ENCODE data around the gene RAPGEF1. TPM values are rescaled to one million over a fixed set of nuclear protein-coding genes. Genes with fewer than 3 reads are reported as not detected.
A peak's percentile ranks its signal among the peaks of the same experiment; 100 is the strongest.

Gene RAPGEF1
- total and polyA plus RNA-seq, 9 of the 15 experiments (the other 6 are each of a cell fraction or from before 2014, with no cell fraction given) = 0.06 to 44.1 (median 19.9) TPM

DNA sequence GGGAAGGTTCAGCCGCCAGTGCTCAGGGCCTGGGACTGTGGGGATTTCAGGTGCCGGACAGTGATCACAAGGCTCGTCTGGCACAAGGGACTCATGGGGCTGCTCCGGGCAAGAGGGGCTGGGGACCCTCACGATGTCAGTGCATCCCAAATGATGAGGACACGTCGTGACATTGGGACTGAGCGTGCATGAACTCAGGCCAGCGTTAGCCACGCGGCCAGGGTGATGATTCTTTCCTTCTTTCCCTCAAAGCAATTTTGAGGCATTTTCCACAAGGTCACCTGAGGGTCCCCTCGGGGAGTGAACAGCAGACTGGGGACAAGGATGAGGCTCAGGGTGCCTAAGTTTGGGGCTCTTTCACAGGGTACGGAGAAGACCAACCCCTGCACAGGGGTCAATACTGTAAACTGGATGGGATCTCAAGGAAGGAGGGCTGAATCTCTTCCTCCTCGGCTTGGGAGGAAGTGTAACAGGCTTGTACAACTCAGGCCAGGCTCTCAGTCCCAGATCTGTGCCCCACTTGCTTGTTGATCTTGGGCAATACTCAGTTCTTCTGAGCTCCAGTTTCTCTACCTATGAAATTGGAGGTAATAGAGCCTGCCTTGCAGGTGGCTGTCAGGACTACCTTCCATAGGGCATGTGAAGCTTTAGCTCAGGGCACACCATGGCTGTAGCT, 116.1 kb downstream of the RAPGEF1 start:
- no TSS peak for BruUV-seq (replicated peaks)
- in situ Hi-C loops (cut with MboI) (no loop called here), intact Hi-C loops (cut with micrococcal nuclease) (no loop called here)
- Histone ChIP-seq H4K20me1 (replicated peaks; ENCODE audit: control insufficient read depth, insufficient read depth, low read length) (no peaks in the 10 kb centered on the region), H3K9me1 (ENCODE audit: control insufficient read depth, insufficient read depth, low read length) (no peaks in the 10 kb centered on the region), H3K36me3 (ENCODE audit: control insufficient read depth, insufficient read depth, low read length) (peaks cover 56% of the 10 kb centered on the region), H3K4me3 (no peak overlapping the region), H3K27me3 (ENCODE audit: control insufficient read depth in 2 of 2, insufficient read depth in 2 of 2, low read length in 2 of 2) (no peaks in the 10 kb centered on the region), H2AFZ (ENCODE audit: low read depth, low read length) (no peak overlapping the region), H3K4me1 (replicated peaks in 1 of 2; ENCODE audit: control insufficient read depth in 2 of 2, insufficient read depth in 2 of 2, low read length in 2 of 2) (no peaks in the 10 kb centered on the region), H3K9me3 (replicated peaks; ENCODE audit: control insufficient read depth, insufficient read depth, low read depth, low read length) (no peaks in the 10 kb centered on the region), H3K4me2 (ENCODE audit: insufficient read depth, low read length) (no peak overlapping the region), H3K9ac (ENCODE audit: insufficient read depth in 1 of 2, low read depth in 2 of 2, low read length in 2 of 2) (no peak overlapping the region), H3K27ac (ENCODE audit: extremely low read depth, low read depth, low read length) (no peak overlapping the region), H3K79me2 (ENCODE audit: control insufficient read depth, insufficient read depth, low read length) (no peaks in the 10 kb centered on the region)
- no peak for DNase-seq (ENCODE audit: extremely low read depth in 1 of 4, low spot score in 3 of 4)
- POLR2A ChIA-PET = interaction anchor here (0.6 kb wide), 1 partner anchor 12 kb away, joined by 3 read pairs; no protein-coding TSS in a partner anchor
- no peak for FAIRE-seq
- CTCF ChIA-PET (ENCODE audit: low intra/inter-chr PET ratio) = interaction anchor here (0.6 kb wide), 1 partner anchor 25 kb away, joined by 3 read pairs; no protein-coding TSS in a partner anchor
- no peak for ATAC-seq
- TF ChIP-seq, protein P1, sequence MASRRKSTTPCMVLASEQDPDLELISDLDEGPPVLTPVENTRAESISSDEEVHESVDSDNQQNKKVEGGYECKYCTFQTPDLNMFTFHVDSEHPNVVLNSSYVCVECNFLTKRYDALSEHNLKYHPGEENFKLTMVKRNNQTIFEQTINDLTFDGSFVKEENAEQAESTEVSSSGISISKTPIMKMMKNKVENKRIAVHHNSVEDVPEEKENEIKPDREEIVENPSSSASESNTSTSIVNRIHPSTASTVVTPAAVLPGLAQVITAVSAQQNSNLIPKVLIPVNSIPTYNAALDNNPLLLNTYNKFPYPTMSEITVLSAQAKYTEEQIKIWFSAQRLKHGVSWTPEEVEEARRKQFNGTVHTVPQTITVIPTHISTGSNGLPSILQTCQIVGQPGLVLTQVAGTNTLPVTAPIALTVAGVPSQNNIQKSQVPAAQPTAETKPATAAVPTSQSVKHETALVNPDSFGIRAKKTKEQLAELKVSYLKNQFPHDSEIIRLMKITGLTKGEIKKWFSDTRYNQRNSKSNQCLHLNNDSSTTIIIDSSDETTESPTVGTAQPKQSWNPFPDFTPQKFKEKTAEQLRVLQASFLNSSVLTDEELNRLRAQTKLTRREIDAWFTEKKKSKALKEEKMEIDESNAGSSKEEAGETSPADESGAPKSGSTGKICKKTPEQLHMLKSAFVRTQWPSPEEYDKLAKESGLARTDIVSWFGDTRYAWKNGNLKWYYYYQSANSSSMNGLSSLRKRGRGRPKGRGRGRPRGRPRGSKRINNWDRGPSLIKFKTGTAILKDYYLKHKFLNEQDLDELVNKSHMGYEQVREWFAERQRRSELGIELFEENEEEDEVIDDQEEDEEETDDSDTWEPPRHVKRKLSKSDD (conservative IDR thresholded peaks at IDR 0.05; ENCODE audit: low read length) = no peak
- 85% methylated on average over 14 of the region's 14 CpGs for WGBS (ENCODE audit: insufficient coverage, low coverage, missing lambda C conversion rate)

DNA sequence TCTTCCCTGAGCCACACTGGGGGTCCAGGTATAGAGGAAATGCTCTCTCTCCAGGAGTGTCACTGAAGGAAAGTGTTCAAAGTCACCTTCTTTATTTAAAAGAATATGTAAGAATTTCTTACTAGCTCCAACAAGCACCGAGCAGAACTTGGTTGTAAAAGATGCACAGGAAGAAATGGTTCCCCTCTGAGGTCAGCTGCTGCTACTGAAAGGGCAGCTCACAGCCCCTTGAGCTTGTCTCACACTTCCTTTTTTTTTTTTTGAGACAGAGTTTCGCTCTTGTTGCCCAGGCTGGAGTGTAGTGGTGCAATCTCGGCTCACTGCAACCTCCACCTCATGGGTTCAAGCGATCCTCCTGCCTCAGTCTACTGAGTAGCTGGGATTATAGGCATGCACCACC, 117.4 kb downstream of the RAPGEF1 start:
- no peak overlapping the region for H3K4me3 ChIP-seq
- H3K27me3 ChIP-seq (ENCODE audit: control insufficient read depth in 2 of 2, insufficient read depth in 2 of 2, low read length in 2 of 2) = no peaks in the 10 kb centered on the region
- H3K27ac ChIP-seq (ENCODE audit: extremely low read depth, low read depth, low read length) = no peak overlapping the region
- H3K79me2 ChIP-seq (ENCODE audit: control insufficient read depth, insufficient read depth, low read length) = no peaks in the 10 kb centered on the region
- H3K9ac ChIP-seq (ENCODE audit: insufficient read depth in 1 of 2, low read depth in 2 of 2, low read length in 2 of 2) = no peak overlapping the region
- no peak overlapping the region for H2AFZ ChIP-seq (ENCODE audit: low read depth, low read length)
- FAIRE-seq = no peak
- H3K9me3 ChIP-seq (replicated peaks; ENCODE audit: control insufficient read depth, insufficient read depth, low read depth, low read length) = no peaks in the 10 kb centered on the region
- WGBS (ENCODE audit: insufficient coverage, low coverage, missing lambda C conversion rate) = 77% methylated on average over 3 of the region's 4 CpGs
- ATAC-seq = no peak
- H3K36me3 ChIP-seq (ENCODE audit: control insufficient read depth, insufficient read depth, low read length) = peaks cover 51% of the 10 kb centered on the region
- no peak for DNase-seq (ENCODE audit: extremely low read depth in 1 of 4, low spot score in 3 of 4)
- no peak overlapping the region for H3K4me2 ChIP-seq (ENCODE audit: insufficient read depth, low read length)
- ChIA-PET CTCF (ENCODE audit: low intra/inter-chr PET ratio) (no interaction called here), POLR2A (no interaction called here)
- BruUV-seq (replicated peaks) = no TSS peak
- in situ Hi-C loops (cut with MboI) = no loop called here
- H4K20me1 ChIP-seq (replicated peaks; ENCODE audit: control insufficient read depth, insufficient read depth, low read length) = no peaks in the 10 kb centered on the region
- H3K4me1 ChIP-seq (replicated peaks in 1 of 2; ENCODE audit: control insufficient read depth in 2 of 2, insufficient read depth in 2 of 2, low read length in 2 of 2) = no peaks in the 10 kb centered on the region; a peak in 2 of 5 replicates
- H3K9me1 ChIP-seq (ENCODE audit: control insufficient read depth, insufficient read depth, low read length) = no peaks in the 10 kb centered on the region
- intact Hi-C loops (cut with micrococcal nuclease) = no loop called here
- TF ChIP-seq SPI1 (IDR thresholded peaks at IDR 0.05; ENCODE audit: borderline replicate concordance, low read depth, low read length) (0 out of 2 replicates have a peak, but pooled peaks have one; percentile 1), RUNX1 (IDR thresholded peaks at IDR 0.05; ENCODE audit: low read depth) (no peak)
